ENCODE data around the gene GAA. TPM values are rescaled to one million over a fixed set of nuclear protein-coding genes. Genes with fewer than 3 reads are reported as not detected.

Gene GAA
- polyA plus RNA-seq: 1.2 and 2.6 TPM in 2 replicates

DNA sequence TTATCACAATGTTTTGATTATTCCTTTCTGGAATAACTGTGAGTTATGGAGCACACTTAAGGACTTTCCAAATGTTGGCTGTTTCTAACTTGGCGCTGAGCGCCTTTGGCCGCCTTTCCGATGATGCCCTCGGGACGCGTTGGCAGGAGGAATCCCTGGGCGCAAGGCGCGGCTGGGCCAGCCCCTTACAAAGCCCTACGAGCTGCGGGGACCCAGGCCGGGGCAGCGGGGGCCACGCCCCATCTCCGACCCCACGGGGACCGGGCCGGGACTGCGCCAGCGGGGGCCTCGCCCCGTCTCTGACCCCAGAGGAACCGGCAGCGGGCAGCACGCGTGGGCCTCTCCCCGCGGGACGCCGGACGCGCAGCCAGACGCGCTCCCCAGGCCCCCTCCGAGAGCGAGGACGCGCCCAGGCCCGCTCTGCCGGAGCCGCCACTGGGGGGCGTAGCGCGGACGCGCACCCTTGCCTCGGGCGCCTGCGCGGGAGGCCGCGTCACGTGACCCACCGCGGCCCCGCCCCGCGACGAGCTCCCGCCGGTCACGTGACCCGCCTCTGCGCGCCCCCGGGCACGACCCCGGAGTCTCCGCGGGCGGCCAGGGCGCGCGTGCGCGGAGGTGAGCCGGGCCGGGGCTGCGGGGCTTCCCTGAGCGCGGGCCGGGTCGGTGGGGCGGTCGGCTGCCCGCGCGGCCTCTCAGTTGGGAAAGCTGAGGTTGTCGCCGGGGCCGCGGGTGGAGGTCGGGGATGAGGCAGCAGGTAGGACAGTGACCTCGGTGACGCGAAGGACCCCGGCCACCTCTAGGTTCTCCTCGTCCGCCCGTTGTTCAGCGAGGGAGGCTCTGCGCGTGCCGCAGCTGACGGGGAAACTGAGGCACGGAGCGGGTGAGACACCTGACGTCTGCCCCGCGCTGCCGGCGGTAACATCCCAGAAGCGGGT is at the start of gene GAA:
Gene GAA (plus strand): TSS at position 571 of the 935 bp plus-strand sequence. CDS start 3,006 bp downstream, outside the sequence.

DNA sequence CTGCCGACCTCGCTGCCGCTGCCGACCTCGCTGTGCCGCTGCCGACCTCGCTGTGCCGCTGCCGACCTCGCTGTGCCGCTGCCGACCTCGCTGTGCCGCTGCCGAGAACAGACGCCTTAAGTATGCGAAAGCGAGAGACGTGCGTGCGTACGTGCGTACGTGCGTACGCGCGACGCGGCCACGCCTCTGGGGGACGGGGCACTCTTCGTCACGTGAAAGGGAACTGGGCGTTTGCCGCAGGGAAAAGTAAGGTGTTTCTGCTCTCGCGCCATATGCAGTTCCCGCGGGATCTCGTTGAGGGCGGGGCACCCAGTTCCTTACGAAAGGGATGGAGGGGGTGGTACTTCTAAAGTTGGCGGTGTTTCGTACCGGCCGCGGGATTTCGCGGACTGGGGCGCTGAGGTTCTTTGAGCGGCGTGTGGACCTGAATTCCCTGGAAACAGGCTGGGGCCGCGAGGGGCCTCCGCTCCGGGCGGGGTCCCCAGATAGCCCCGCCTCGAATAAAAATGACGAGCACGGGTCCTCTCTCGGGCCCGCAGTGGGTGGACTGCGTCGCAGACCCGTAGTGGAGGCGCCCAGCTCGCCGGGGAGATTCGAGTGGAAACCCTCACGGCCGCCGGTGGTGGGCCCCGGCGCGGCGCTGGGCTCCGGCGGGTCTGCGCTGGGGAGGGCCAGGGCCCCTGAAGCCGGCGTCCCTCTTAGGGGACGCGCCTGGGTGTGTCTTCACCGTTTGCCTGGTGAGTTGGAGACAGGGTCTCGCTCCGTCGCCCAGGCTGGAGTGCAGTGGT is 45.8 kb downstream of the GAA start, which contains the start of gene EIF4A3:
Gene EIF4A3 (minus strand): TSS at position 94 of the 788 bp plus-strand sequence. CDS start 167 bp downstream, outside the sequence.

Other genes starting within 250 kb of the GAA start
- gene TBC1D16, start 65.7 kb upstream of the GAA start, polyA plus RNA-seq: 0.69 and 2.8 TPM in 2 replicates
- gene CCDC40, start 64.9 kb upstream of the GAA start, polyA plus RNA-seq: 0.73 and 1.5 TPM in 2 replicates
- gene EIF4A3, start 45.5 kb downstream of the GAA start, polyA plus RNA-seq: 52.2 and 52.4 TPM in 2 replicates
- 0.66 TPM in 1 of 2 replicates, not detected in the other for gene CARD14, start 68.4 kb downstream of the GAA start, polyA plus RNA-seq
- 0.81 and 1.1 TPM in 2 replicates for gene SGSH, start 118.8 kb downstream of the GAA start, polyA plus RNA-seq
- 0.14 and 0.55 TPM in 2 replicates for gene SLC26A11, start 118.8 kb downstream of the GAA start, polyA plus RNA-seq
- 2.6 and 2.9 TPM in 2 replicates for gene RNF213, start 159.3 kb downstream of the GAA start, polyA plus RNA-seq